HepG2 (cell line): ENCODE data around the gene MEX3A. TPM values are rescaled to one million over a fixed set of nuclear protein-coding genes. Genes with fewer than 3 reads are reported as not detected.

ENCODE experiments used
- ATF6 ChIP-seq: sonication (generic); formaldehyde crosslinking; conservative IDR thresholded peaks from 2 replicates; pipeline ENCODE4 v1.4.0; 2020; ENCODE audit warnings: missing genetic modification reagents
- BRD4 ChIP-seq: sonication (generic); formaldehyde crosslinking; IDR thresholded peaks from 2 replicates; pipeline ENCODE4 v1.4.0; 2020; ENCODE audit warnings: missing genetic modification reagents
- CEBPG ChIP-seq: IDR thresholded peaks from 2 replicates; pipeline ENCODE4 v1.6.1; 2016
- CTCF ChIP-seq: sonication (generic); formaldehyde crosslinking; IDR thresholded peaks from 2 replicates; pipeline ENCODE4 v1.5.0; 2020; ENCODE audit warnings: mild to moderate bottlenecking, missing genetic modification reagents, moderate library complexity
- MAF1 ChIP-seq: sonication (generic); formaldehyde crosslinking; IDR thresholded peaks from 2 replicates; pipeline ENCODE4 v1.5.0; 2020; ENCODE audit warnings: missing genetic modification reagents, borderline replicate concordance
- NFIB ChIP-seq: sonication (generic); formaldehyde crosslinking; IDR thresholded peaks from 2 replicates; pipeline ENCODE4 v1.9.0; 2021; ENCODE audit warnings: missing genetic modification reagents, mild to moderate bottlenecking, borderline replicate concordance
- PATZ1 ChIP-seq: sonication (generic); formaldehyde crosslinking; IDR thresholded peaks from 2 replicates; pipeline ENCODE4 v1.4.0; 2020; ENCODE audit warnings: missing genetic modification reagents
- PRDM4 ChIP-seq: sonication (generic); formaldehyde crosslinking; IDR thresholded peaks from 2 replicates; pipeline ENCODE4 v1.9.0; 2021; ENCODE audit warnings: missing genetic modification reagents, borderline replicate concordance
- SIX1 ChIP-seq: sonication (generic); formaldehyde crosslinking; IDR thresholded peaks from 2 replicates; pipeline ENCODE4 v1.4.0; 2020; ENCODE audit warnings: missing genetic modification reagents, borderline replicate concordance
- THAP8 ChIP-seq: sonication (generic); formaldehyde crosslinking; IDR thresholded peaks from 2 replicates; pipeline ENCODE4 v1.5.1; 2020; ENCODE audit warnings: missing genetic modification reagents, mild to moderate bottlenecking, borderline replicate concordance
- ZFX ChIP-seq: sonication (generic); formaldehyde crosslinking; IDR thresholded peaks from 2 replicates; pipeline ENCODE4 v1.4.0; 2020; ENCODE audit warnings: mild to moderate bottlenecking, low read depth, missing genetic modification reagents, moderate library complexity
- ZIK1 ChIP-seq: sonication (generic); formaldehyde crosslinking; IDR thresholded peaks from 2 replicates; pipeline ENCODE4 v1.5.0; 2020; ENCODE audit warnings: mild to moderate bottlenecking, low read depth, missing genetic modification reagents, borderline replicate concordance
- ZKSCAN8 ChIP-seq: IDR thresholded peaks from 2 replicates; pipeline ENCODE4 v1.6.1; 2016; ENCODE audit warnings: borderline replicate concordance, missing genetic modification reagents, missing compliant biosample characterization
- ZNF317 ChIP-seq: sonication (generic); formaldehyde crosslinking; IDR thresholded peaks from 2 replicates; pipeline ENCODE4 v1.5.0; 2020; ENCODE audit warnings: mild to moderate bottlenecking, missing genetic modification reagents
- ZNF484 ChIP-seq: sonication (generic); formaldehyde crosslinking; IDR thresholded peaks from 2 replicates; pipeline ENCODE4 v1.5.1; 2020; ENCODE audit warnings: mild to moderate bottlenecking, low read depth, missing genetic modification reagents, borderline replicate concordance
- ZNF501 ChIP-seq: sonication (generic); formaldehyde crosslinking; IDR thresholded peaks from 2 replicates; pipeline ENCODE4 v1.5.1; 2020; ENCODE audit warnings: mild to moderate bottlenecking, moderate library complexity, missing genetic modification reagents
- ZNF564 ChIP-seq: sonication (generic); formaldehyde crosslinking; IDR thresholded peaks from 2 replicates; pipeline ENCODE4 v1.8.1; 2023; ENCODE audit warnings: mild to moderate bottlenecking, missing genetic modification reagents
- ZSCAN29 ChIP-seq: sonication (generic); formaldehyde crosslinking; conservative IDR thresholded peaks from 2 replicates; pipeline ENCODE4 v1.4.0; 2020; ENCODE audit warnings: mild to moderate bottlenecking, missing genetic modification reagents
- polyA plus RNA-seq, 8 experiments: library from polyadenylated mRNA; depleted of rRNA in 3 of 8; stranded (reverse) in 7 of 8; unstranded in 1 of 8; fragments of >200 nt; fragmentation: Illumina TruSeq in 4 of 8; extraction: Trizol in 4 of 8; gene quantifications; 2 replicates each; pipeline versions ENCODE4 v1.2.1 to v1.2.3, GENCODE V29; 2011 to 2016; ENCODE audit warnings: low read depth in 4 of 8, missing spikeins in 1 of 8, mixed read lengths in 1 of 8; ENCODE audit not compliant: insufficient read depth in 1 of 8
- total RNA-seq, 5 experiments: library from RNA; depleted of rRNA; stranded (reverse); fragments of >200 nt; fragmentation: Illumina TruSeq; extraction: Trizol; gene quantifications; 2 replicates each; pipeline ENCODE4 v1.2.3, GENCODE V29; 2016; ENCODE audit warnings: low read depth in 1 of 5

The MEX3A gene
- total and polyA plus RNA-seq, 2 of the 13 experiments (the other 11 are each of a cell fraction or from before 2014, with no cell fraction given): 7.6 to 9.1 TPM

GRCh38 chr1:156054500-156055280 is 27.6 kb downstream of the MEX3A start, which contains the start of gene LAMTOR2 (continued):
- peak; percentile 39; the same call in 1 of the 2 replicates for TF ChIP-seq ZKSCAN8
- no peak for TF ChIP-seq THAP8 (CRISPR knock-in tag)
- TF ChIP-seq ZNF317 (CRISPR knock-in tag): peak; percentile 61
- no peak; the same call in 1 of the 2 replicates for TF ChIP-seq ZSCAN29 (CRISPR knock-in tag)
- TF ChIP-seq CEBPG: no peak; the same call in 1 of the 2 replicates
- peak; percentile 28; the same call in 1 of the 2 replicates for TF ChIP-seq BRD4 (CRISPR knock-in tag)
- no peak for TF ChIP-seq ZNF484
- peak; percentile 19 for TF ChIP-seq CTCF (CRISPR knock-in tag)
- TF ChIP-seq ZNF501 (CRISPR knock-in tag): peak; percentile 89
- TF ChIP-seq MAF1 (CRISPR knock-in tag): no peak
- TF ChIP-seq ZIK1 (CRISPR knock-in tag): peak; percentile 93; the same call in 1 of the 2 replicates
- no peak for TF ChIP-seq ZNF564
- TF ChIP-seq ZFX (CRISPR knock-in tag): peak; percentile 92
- TF ChIP-seq NFIB (CRISPR knock-in tag): no peak
- TF ChIP-seq PRDM4 (CRISPR knock-in tag): no peak
- TF ChIP-seq SIX1 (CRISPR knock-in tag): no peak
- no peak for TF ChIP-seq ATF6 (CRISPR knock-in tag)
- peak; percentile 72 for TF ChIP-seq PATZ1
